Measurements from ENCODE around the gene ANKRD29.
"Not testable (repeated sequence)": the region's sequence is repeated elsewhere in the genome, so short reads cannot be mapped to it uniquely, and the experiment has no call there.

ANKRD29 gene

GRCh38 chr18:23645568-23646175, 17.0 kb downstream of the ANKRD29 start:
- DNase-seq (ENCODE audit: low spot score): no peak

- no peak for DNase-seq (ENCODE audit: low spot score)
Observed at GRCh38 chr18:23643815-23644490, 18.8 kb downstream of the ANKRD29 start.

- DNase-seq (ENCODE audit: low spot score): no peak
Observed at GRCh38 chr18:23641937-23642666, 20.6 kb downstream of the ANKRD29 start.

- no peak for DNase-seq (ENCODE audit: low spot score)
Observed at GRCh38 chr18:23641143-23641720, 21.5 kb downstream of the ANKRD29 start.

GRCh38 chr18:23640052-23640451, 22.7 kb downstream of the ANKRD29 start:
- no peak for DNase-seq (ENCODE audit: low spot score)

GRCh38 chr18:23636433-23636832, 26.3 kb downstream of the ANKRD29 start:
- DNase-seq (ENCODE audit: low spot score): not testable (repeated sequence)

- DNase-seq (ENCODE audit: low spot score): no peak
Observed at GRCh38 chr18:23636071-23636399, 26.7 kb downstream of the ANKRD29 start.

- no peak for DNase-seq (ENCODE audit: low spot score)
Observed at GRCh38 chr18:23635283-23636070, 27.2 kb downstream of the ANKRD29 start.

- no peak for DNase-seq (ENCODE audit: low spot score)
Observed at GRCh38 chr18:23634692-23635091, 28.0 kb downstream of the ANKRD29 start.

- no peak for DNase-seq (ENCODE audit: low spot score)
Observed at GRCh38 chr18:23632615-23633014, 30.1 kb downstream of the ANKRD29 start.

GRCh38 chr18:23631746-23632145, 31.0 kb downstream of the ANKRD29 start:
- no peak for DNase-seq (ENCODE audit: low spot score)

- DNase-seq (ENCODE audit: low spot score): no peak
Observed at GRCh38 chr18:23631312-23631711, 31.4 kb downstream of the ANKRD29 start.

GRCh38 chr18:23629444-23629946, 33.2 kb downstream of the ANKRD29 start:
- DNase-seq (ENCODE audit: low spot score): no peak

GRCh38 chr18:23627970-23628369, 34.7 kb downstream of the ANKRD29 start:
- no peak for DNase-seq (ENCODE audit: low spot score)

- no peak for DNase-seq (ENCODE audit: low spot score)
Observed at GRCh38 chr18:23627321-23627720, 35.4 kb downstream of the ANKRD29 start.

GRCh38 chr18:23626451-23627279, 36.0 kb downstream of the ANKRD29 start:
- no peak for DNase-seq (ENCODE audit: low spot score)

GRCh38 chr18:23623040-23623439, 39.7 kb downstream of the ANKRD29 start:
- DNase-seq (ENCODE audit: low spot score): no peak

GRCh38 chr18:23619388-23619881, 43.3 kb downstream of the ANKRD29 start:
- no peak for DNase-seq (ENCODE audit: low spot score)

- DNase-seq (ENCODE audit: low spot score): no peak
Observed at GRCh38 chr18:23618862-23619387, 43.8 kb downstream of the ANKRD29 start.

GRCh38 chr18:23617412-23618014, 45.2 kb downstream of the ANKRD29 start:
- no peak for DNase-seq (ENCODE audit: low spot score)

Data from germinal center (tissue), 1 donor.